ENCODE measurements around the gene KLHL15.

DNA sequence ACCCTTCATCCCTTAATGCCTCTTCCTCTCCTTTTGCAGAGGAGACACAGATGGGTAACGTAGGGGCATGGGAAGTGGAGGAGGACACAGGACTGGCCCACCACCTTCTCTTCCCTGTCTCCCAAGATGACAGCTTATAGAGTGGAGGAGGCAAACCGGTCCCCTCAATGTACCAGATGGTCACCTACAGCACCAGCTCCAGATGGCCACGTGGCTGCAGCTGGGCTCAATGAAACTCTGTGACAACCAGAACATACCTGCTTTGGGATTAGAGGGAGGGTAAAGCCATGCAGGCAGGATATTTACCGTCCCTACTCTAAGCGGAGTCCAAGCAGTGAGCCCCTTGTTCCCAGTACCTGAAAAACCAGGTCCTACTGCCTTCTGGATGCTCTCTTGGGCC is 7.5 kb upstream of the KLHL15 start:
- TF ChIP-seq POLR2A (IDR thresholded peaks at IDR 0.05; ENCODE audit: low read depth, low read length) (no peak), POLR2AphosphoS5 (IDR thresholded peaks at IDR 0.05; ENCODE audit: low read depth, low read length) (no peak), TAF1 (IDR thresholded peaks at IDR 0.05; ENCODE audit: low read depth, low read length) (no peak), PAX5 (IDR thresholded peaks at IDR 0.05; ENCODE audit: insufficient read depth, low read length, severe bottlenecking) (no peak), SPI1 (IDR thresholded peaks at IDR 0.05; ENCODE audit: low read depth, low read length) (no peak), POU2F2 (IDR thresholded peaks at IDR 0.05; ENCODE audit: low read depth, low read length) (no peak)
